ENCODE results near the gene SPRED2.

Gene SPRED2

GRCh38 chr2:65369574-65369973 lies 62.8 kb downstream of the SPRED2 start:
- DNase-seq (ENCODE audit: low read depth, low spot score): no peak
- TF ChIP-seq CTCF (IDR thresholded peaks at IDR 0.05; ENCODE audit: low read depth, low read length): no peak
- no peak overlapping the region for H3K4me3 ChIP-seq (ENCODE audit: low read depth, low read length)
- in situ Hi-C loops (cut with HindIII; ENCODE audit: low sequenced_read_pairs): no loop called here

GRCh38 chr2:65368468-65368867 lies 63.9 kb downstream of the SPRED2 start:
- no peak overlapping the region for H3K4me3 ChIP-seq (ENCODE audit: low read depth, low read length)
- no peak for TF ChIP-seq CTCF (IDR thresholded peaks at IDR 0.05; ENCODE audit: low read depth, low read length)
- DNase-seq (ENCODE audit: low read depth, low spot score): no peak
- in situ Hi-C loops (cut with HindIII; ENCODE audit: low sequenced_read_pairs): no loop called here

GRCh38 chr2:65367524-65367923 lies 64.9 kb downstream of the SPRED2 start:
- no peak overlapping the region for H3K4me3 ChIP-seq (ENCODE audit: low read depth, low read length)
- no peak for TF ChIP-seq CTCF (IDR thresholded peaks at IDR 0.05; ENCODE audit: low read depth, low read length)
- in situ Hi-C loops (cut with HindIII; ENCODE audit: low sequenced_read_pairs): no loop called here
- peak; percentile 96 for DNase-seq (ENCODE audit: low read depth, low spot score)

- in situ Hi-C loops (cut with HindIII; ENCODE audit: low sequenced_read_pairs): no loop called here
- TF ChIP-seq CTCF (IDR thresholded peaks at IDR 0.05; ENCODE audit: low read depth, low read length): no peak
- H3K4me3 ChIP-seq (ENCODE audit: low read depth, low read length): peak overlapping the region; percentile 47
- DNase-seq (ENCODE audit: low read depth, low spot score): peak; percentile 95
Observed at GRCh38 chr2:65366595-65367125, 65.7 kb downstream of the SPRED2 start.

- TF ChIP-seq CTCF (IDR thresholded peaks at IDR 0.05; ENCODE audit: low read depth, low read length): no peak
- no peak for DNase-seq (ENCODE audit: low read depth, low spot score)
- H3K4me3 ChIP-seq (ENCODE audit: low read depth, low read length): peak overlapping the region; percentile 47
- in situ Hi-C loops (cut with HindIII; ENCODE audit: low sequenced_read_pairs): no loop called here
Observed at GRCh38 chr2:65364986-65365733, 67.2 kb downstream of the SPRED2 start.

GRCh38 chr2:65363879-65364666 lies 68.3 kb downstream of the SPRED2 start:
- in situ Hi-C loops (cut with HindIII; ENCODE audit: low sequenced_read_pairs): no loop called here

More at GRCh38 chr2:65363879-65364666, 68.3 kb downstream of the SPRED2 start:
- DNase-seq (ENCODE audit: low read depth, low spot score): no peak
- no peak for TF ChIP-seq CTCF (IDR thresholded peaks at IDR 0.05; ENCODE audit: low read depth, low read length)
- no peak overlapping the region for H3K4me3 ChIP-seq (ENCODE audit: low read depth, low read length)

Measured in astrocyte of the spinal cord (primary cell).